ENCODE data around the gene TRIM67.

Gene TRIM67

DNA sequence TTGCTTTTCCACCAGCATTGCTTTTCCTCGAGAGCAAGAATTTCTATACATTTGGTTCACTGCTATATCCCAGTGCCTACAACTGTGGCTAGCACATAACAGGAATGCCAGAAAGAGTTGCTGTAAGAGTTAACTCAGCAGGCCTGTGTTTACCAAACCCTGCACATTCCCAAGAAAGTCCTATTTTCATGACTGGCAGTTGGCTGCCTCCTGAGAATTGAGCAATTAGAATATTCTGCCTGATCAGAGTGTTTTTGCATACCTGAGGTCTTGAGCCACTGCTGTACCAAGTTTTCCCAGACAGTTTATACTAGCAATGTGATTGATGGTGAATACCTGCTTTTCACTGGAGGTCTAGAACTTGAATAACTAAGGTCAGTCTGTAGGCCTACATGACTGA lies 76.4 kb downstream of the TRIM67 start:
- DNase-seq: no peak

DNA sequence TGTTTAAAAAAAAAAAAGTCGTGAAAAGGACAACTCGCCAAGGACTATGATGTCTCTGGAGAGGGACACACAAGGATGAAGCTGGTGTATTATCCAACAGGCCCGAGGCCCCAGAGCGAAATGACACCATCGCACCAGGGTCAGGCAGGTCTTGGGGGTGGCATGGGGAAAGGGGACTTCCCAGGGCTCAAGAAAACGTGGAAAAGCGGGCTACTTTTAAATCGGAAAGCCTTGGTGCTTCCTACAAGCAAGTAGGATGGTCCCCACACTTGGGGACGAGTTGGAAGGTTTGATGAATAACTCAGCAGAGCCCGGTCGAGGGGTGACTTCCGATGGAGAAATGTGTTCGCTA lies 78.6 kb downstream of the TRIM67 start:
- DNase-seq: no peak

DNA sequence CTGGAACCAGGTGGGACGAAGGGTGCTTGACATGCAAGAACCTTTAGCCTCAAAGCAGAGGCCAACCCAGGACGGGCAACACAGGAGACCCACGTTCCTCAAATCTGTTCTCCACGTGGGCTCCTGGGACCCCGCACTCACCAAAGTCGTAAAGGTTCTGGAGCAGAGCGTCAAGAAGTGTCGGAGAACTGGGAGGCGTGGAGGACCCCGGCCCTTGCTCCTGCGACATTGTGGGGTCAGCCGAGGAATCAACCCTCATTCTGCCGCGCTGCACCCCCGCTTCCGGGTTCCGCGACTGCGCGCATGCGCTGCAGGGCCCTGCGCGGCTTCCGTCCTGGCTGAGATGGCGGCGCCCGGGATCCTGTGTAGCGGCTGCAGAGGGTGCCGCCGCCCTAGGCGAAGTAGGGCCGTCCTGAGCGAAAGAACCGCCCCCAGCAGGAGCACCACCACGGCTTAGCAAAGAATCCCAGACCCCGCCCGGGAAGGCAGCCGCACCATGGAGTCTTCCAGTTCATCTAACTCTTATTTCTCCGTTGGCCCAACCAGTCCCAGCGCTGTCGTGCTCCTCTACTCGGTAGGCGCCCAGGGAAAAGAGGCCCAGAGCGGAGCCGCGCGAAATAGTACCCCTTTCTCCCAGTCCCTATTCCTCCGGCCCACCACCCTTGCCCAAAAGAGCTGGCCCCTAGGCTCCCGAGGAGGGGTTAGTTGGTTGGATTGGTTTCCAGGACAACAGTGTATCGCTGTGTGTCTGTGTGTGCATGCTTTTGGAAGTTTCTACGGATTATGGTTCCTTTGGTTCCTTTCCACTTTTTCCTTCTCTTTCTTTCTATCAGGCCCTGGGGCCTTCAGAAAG lies 79.3 kb downstream of the TRIM67 start, which contains the start of gene GNPAT:
GNPAT (plus strand) TSS at position 330 of the 853 bp plus-strand sequence; CDS start at position 497, 167 bp downstream.
- DNase-seq: peak; percentile 87

DNA sequence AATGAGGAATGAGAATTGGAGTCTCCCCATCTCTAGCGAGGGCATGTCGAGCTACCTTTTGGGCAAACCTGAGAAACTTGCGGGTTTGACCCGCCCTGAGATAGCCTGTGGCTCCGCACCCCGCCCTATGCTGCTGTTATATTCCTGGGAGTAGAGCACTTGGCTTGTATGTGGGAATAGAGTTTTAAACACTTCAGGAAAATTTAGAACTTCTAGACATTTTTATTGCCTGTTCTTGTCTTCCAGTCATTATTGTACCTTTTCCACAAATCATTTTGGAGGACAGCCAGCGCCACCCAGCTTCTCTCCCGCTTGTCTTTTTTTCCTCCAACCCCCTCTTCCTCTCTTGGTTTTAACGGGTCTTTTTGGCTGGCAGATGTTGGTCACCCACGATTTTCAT lies 79.9 kb downstream of the TRIM67 start:
- DNase-seq: peak; percentile 1

DNA sequence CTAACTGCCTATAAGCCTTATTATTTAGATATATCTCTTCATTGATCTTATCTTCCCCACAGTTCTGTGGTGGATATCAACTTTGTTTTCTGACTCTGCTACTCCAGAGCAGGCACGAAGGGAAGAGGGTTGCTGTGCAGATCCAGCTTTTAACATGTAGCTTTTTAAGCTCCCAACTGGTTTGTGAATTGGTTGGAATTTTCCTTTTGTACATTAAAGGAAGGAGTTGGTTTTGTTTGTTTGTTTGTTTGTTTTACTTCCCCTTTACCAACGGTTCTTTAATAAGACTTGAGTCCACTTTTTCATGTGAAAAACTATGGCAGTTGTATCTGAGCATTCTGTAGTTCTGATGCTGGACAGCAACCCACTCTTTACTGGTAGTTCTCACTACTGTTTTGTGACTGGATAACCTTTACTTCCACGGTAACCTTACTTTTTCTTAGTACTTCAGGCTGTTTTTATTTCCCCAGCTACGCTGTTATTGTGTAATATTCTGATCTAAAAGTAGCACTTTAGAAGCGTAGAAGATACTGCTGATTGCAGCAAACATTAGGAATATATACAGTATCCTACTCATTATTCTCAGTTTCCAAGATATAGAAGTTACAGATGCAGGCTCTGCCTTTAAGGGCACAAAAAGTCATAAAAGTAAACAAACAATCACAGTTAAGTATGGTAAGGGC lies 80.8 kb downstream of the TRIM67 start:
- DNase-seq: no peak

DNA sequence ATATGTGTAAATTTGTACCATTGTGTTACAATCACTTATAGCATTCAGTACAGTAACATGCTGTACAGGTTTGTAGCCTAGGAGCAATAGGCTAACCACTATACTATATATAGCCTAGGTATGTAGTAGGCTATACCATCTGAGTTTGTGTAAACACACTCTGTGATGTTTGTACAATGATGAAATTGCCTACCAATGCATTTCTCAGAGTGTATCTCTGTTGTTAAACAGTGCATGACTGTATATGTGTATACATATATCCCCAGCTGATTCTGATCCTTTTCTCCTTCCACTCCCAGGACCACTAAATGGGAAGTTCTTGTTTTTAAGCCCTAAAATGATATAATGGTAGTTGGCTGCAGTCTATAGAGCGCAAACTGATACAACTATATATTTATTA lies 86.9 kb downstream of the TRIM67 start:
- DNase-seq: no peak

DNA sequence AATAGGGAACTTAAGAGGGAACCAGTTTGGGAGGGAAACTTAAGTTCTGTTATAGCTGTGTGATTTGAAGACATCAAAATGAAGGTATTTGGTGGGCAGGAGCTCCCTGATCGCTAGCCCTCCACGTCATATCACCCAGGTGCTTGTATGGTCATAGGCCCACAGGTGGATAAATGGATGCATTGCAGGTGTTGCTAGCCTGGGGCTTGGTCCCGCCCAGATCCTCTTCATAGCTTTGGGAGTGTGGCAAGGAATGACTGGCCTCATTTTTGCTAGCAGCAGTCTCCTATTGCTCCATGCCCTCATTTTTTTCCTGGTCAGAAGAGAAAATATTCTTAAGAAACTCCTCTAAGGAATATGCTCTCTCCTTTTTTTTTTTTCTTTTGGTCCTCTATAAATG lies 90.5 kb downstream of the TRIM67 start:
- DNase-seq: no peak

DNA sequence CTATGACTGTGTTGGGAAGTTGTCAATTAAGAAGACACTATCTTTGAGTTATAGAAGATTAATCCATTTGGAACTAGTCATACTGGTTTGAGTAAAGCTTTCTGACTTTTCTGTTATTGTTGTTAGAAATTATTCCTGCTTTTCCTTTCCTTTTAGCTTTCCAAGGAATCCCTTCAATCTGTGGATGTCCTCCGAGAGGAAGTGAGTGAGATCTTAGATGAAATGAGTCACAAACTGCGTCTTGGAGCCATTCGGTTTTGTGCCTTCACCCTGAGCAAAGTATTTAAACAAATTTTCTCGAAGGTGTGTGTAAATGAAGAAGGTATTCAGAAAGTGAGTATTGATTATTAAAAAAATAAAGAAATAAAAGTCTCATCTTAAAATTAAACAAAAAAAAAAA lies 98.5 kb downstream of the TRIM67 start:
- no peak for DNase-seq

DNA sequence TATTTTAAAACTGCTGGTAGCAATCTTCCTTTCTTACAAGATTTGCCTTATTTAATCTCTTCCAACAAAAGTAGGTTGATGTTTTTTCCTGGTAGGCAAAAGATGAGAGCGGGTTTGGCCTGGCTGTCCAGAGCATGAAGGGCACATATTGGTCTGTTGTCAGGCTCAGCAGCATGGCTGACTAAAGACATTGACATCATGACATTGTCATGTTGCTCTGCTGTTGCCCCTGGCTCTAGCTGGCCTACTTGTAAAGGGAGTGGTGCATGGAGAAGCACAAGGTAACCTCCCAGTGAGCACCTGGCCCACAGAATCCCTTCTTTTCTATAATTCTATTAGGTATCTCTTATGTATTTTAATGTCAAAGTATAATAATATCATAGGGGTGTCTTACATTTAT lies 102.8 kb downstream of the TRIM67 start:
- no peak for DNase-seq

DNA sequence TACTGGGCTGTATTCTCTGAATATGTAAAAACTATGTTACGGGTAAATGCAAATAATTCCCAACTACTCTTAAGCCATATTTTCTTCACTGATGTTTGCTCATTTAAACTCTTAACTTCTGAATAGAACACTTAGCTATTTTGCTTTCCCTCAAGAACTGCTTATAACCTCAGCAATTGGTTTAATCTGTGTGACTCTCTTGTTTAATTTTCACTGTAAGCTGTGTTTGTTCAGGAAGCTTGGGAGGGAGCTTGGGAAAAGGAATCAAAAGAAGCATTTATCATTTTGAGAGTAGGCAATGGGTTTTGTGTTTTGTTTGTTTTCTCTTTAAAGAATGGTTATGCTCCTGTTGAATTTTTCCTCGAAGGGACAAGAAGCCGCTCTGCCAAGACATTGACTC lies 103.5 kb downstream of the TRIM67 start:
- no peak for DNase-seq

DNA sequence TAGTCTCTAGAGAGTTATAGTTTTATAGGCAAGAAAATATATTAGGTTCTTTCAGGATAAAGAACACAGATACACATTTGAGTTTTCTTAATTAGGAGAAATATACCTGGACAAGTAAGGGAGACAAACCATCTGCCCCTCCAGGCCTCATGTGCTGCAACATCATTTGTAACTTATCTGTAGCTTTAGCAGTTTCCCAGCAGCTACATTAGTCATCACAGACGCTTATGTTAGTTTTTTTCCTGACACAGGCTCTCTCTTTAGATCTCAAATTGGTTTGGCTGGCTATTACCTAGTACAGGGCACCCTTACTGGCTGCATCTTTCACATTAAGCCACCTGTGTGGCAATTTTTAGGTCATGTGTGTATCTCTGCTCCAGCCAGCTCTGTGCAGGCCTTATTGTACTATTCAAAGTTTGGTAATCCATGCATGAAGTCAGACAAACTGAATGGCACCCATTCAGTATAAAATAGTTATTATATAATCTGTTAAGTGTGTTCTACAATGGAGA lies 105.0 kb downstream of the TRIM67 start:
- DNase-seq: no peak
